ENCODE measurements around the gene CELF5.

CELF5 gene

GRCh38 chr19:3193256-3194105 is 31.0 kb upstream of the CELF5 start:
- no peak for DNase-seq (ENCODE audit: low spot score)
- no peak for TF ChIP-seq CTCF (IDR thresholded peaks at IDR 0.05; ENCODE audit: extremely low read depth, missing control alignments)

- no peak for DNase-seq (ENCODE audit: low spot score)
- TF ChIP-seq CTCF (IDR thresholded peaks at IDR 0.05; ENCODE audit: extremely low read depth, missing control alignments) = no peak
Observed at GRCh38 chr19:3194106-3195087, 30.1 kb upstream of the CELF5 start.

- no peak for DNase-seq (ENCODE audit: low spot score)
- TF ChIP-seq CTCF (IDR thresholded peaks at IDR 0.05; ENCODE audit: extremely low read depth, missing control alignments) = no peak
Observed at GRCh38 chr19:3196064-3196932, 28.2 kb upstream of the CELF5 start.

- no peak for TF ChIP-seq CTCF (IDR thresholded peaks at IDR 0.05; ENCODE audit: extremely low read depth, missing control alignments)
- no peak for DNase-seq (ENCODE audit: low spot score)
Observed at GRCh38 chr19:3196933-3197205, 27.6 kb upstream of the CELF5 start.

- no peak for DNase-seq (ENCODE audit: low spot score)
- no peak for TF ChIP-seq CTCF (IDR thresholded peaks at IDR 0.05; ENCODE audit: extremely low read depth, missing control alignments)
Observed at GRCh38 chr19:3198901-3199700, 25.4 kb upstream of the CELF5 start.

GRCh38 chr19:3201072-3201700 is 23.3 kb upstream of the CELF5 start:
- DNase-seq (ENCODE audit: low spot score) = no peak
- no peak for TF ChIP-seq CTCF (IDR thresholded peaks at IDR 0.05; ENCODE audit: extremely low read depth, missing control alignments)

Measured in GM20000 (cell line).